IPS-15b (cell line): ENCODE measurements around the gene IGSF8.

ENCODE experiments used
- H3K27me3 ChIP-seq: one replicate; pipeline ENCODE4 v1.6.1; 2013; ENCODE audit warnings: low read length; ENCODE audit not compliant: control insufficient read depth, insufficient read depth
- H3K36me3 ChIP-seq: one replicate; pipeline ENCODE4 v1.6.1; 2013; ENCODE audit warnings: low read length; ENCODE audit not compliant: control insufficient read depth, insufficient read depth
- H3K4me1 ChIP-seq: one replicate; pipeline ENCODE4 v1.6.1; 2013; ENCODE audit warnings: mild to moderate bottlenecking, low read length; ENCODE audit not compliant: control insufficient read depth, insufficient read depth
- H3K4me3 ChIP-seq: one replicate; pipeline ENCODE4 v1.5.1; 2013; ENCODE audit warnings: low read depth, low read length
- H3K9ac ChIP-seq: one replicate; pipeline ENCODE4 v1.6.1; 2013; ENCODE audit warnings: low read depth, mild to moderate bottlenecking, low read length
- H3K9me3 ChIP-seq: one replicate; pipeline ENCODE4 v1.6.1; 2013; ENCODE audit warnings: mild to moderate bottlenecking, low read length; ENCODE audit not compliant: control insufficient read depth, insufficient read depth

IGSF8 gene

DNA sequence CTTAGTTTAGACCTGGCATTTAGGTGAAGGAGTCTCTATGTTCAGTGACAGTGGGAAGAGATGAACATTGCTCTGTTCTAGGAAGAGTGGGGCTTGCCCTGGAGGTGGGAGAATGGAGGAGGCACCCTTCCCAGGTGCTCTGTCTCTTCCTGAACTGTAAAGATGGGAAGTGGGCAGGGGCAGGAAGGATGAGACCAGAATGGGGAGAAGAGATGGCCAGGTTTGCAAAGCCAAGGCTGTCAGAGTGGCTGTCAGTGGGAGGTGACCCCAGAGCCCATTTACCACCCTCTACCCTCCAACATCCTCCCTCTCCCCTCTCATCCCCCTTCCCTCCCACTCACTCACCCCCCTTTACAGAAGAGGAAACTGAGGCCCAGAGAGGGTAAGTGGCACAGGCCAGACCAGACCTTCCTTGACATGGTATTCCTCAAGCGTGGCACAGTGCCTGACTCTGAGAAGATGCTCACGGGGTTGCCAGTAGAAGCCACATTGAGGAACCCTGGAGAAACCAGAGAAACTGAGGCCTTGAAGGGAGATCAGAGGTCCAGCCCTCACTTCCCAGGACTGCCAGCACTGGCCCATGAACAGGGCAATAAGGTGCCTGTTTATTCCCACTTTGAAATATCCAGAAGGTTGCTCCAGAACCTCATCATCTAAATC, 1.4 kb upstream of the IGSF8 start:
- H3K4me1 ChIP-seq = peaks cover 37% of the 10 kb centered on the region
- H3K9me3 ChIP-seq = no peaks in the 10 kb centered on the region
- H3K4me3 ChIP-seq = no peak overlapping the region
- H3K9ac ChIP-seq = no peak overlapping the region
- H3K27me3 ChIP-seq = peaks cover 9% of the 10 kb centered on the region
- peaks cover 6% of the 10 kb centered on the region for H3K36me3 ChIP-seq

DNA sequence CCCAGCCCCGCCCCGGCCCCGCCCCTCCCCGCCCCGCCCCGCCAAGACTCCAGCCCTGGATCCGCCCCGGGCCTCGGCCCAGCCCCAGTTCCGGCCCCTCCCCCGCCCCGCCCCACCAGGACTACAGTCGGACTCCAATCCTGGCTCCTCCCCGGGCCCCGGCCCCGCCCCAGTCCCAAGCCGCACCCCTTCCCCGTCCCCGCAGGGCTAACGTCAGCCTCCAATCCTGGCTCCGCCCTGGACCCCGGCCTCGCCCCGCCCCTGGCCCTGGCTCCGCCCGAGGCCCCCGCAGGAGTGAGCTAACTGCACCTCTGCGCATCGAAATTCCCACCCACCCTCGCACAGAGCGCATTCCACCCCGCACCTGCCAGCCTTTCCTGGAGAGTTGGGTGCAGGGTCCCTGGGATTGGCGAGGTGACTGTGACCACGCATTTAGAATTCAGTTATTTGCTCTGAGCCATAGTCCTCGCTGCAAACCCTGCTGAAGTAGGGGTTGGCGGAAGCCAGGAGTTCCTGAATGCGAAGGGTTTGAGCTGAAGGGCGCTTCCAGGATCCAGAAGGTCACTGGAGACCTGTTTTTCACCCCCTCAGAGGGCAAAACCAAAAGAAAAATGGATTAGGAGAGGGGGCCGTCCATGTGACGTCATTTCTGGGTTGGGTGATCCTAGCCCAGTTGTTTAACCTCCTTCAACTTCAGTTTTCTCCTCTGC, 588 bp upstream of the IGSF8 start:
- Histone ChIP-seq H3K4me3 (peak overlapping the region; percentile 52), H3K4me1 (peaks cover 39% of the 10 kb centered on the region), H3K36me3 (peaks cover 10% of the 10 kb centered on the region), H3K9me3 (no peaks in the 10 kb centered on the region), H3K9ac (peak overlapping the region; percentile 41), H3K27me3 (peaks cover 9% of the 10 kb centered on the region)

DNA sequence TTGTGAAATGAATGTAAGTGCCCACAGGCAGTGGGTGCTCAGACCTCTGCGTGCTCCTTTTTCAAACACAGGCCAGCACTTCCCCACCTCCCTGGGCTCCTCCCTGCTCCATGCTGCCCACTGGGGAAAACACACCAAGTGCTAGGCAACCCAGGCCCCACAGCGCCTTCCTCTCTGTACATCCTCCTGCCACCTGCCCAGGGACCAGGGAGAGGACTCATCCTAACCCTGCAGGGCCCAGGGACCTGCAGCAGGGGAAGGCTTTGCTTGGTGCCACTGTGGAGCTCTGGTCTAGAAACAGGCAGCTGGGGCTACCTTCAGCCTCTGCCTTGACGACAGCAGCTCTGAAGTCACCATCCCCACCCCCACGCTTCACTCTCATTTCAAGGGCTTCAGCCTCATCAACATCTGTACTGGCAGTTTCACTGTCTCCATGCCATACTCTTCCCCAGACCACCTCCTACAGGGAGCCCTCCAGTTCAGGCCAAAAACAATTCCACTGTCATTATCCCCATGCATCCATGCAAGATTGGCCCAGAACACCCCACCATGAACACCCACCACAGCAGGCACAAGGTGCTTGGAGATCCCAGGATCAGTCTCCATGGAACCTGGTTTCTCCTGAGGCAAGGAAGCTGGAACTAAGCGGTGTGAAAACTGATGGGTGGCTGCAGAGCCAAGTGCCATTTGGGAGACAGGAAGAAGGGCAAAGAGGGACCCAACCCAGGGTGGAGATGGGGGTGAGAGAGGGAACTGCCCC, 1.1 kb downstream of the IGSF8 start:
- H3K4me3 ChIP-seq = peak overlapping the region; percentile 87
- H3K4me1 ChIP-seq = peaks cover 39% of the 10 kb centered on the region
- peaks cover 26% of the 10 kb centered on the region for H3K36me3 ChIP-seq
- peaks cover 9% of the 10 kb centered on the region for H3K27me3 ChIP-seq
- H3K9ac ChIP-seq = peak overlapping the region; percentile 63
- no peaks in the 10 kb centered on the region for H3K9me3 ChIP-seq

DNA sequence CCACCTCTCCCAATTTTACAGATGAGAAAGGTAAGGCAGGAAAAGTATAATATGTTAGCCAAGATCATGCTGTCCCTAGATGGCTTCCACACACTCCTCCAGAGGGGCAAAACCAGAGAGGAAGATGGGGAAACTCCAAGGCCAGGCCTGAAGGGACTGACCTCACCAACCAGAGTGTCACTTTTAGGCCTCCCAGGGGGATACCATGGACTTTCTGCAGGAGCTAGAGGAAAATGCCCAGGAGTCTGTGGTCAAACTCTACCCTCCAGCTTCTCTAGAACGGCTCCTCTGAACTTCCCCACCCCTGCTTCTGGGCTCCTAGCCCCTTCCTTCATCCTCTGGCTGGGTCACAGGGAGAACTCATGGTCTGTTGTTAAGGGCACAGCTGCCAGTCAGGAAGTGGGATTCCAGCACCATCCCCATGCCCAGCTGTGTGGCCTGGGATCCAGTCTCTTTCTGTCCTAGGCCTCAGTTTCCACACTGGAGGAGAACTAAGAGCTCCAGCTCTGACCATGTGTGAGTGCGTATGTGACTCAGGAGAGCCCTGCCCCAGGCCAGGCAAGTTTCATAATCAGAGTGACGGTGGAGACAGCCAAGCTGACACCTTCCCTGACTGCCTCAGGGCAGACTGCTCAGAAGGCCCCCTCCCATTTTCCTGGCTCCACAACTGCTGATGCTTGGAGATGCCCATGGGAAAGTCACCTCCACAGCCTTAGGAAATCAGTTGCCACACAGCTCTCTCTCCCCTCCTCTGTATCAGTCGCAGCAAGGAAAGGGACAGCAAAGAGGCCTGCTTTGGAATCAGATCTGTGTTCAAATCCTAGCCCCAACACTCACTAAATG, 1.9 kb downstream of the IGSF8 start:
- peaks cover 32% of the 10 kb centered on the region for H3K36me3 ChIP-seq
- H3K9me3 ChIP-seq = no peaks in the 10 kb centered on the region
- peaks cover 9% of the 10 kb centered on the region for H3K27me3 ChIP-seq
- H3K9ac ChIP-seq = peak overlapping the region; percentile 13
- peak overlapping the region; percentile 87 for H3K4me3 ChIP-seq
- H3K4me1 ChIP-seq = peaks cover 39% of the 10 kb centered on the region

DNA sequence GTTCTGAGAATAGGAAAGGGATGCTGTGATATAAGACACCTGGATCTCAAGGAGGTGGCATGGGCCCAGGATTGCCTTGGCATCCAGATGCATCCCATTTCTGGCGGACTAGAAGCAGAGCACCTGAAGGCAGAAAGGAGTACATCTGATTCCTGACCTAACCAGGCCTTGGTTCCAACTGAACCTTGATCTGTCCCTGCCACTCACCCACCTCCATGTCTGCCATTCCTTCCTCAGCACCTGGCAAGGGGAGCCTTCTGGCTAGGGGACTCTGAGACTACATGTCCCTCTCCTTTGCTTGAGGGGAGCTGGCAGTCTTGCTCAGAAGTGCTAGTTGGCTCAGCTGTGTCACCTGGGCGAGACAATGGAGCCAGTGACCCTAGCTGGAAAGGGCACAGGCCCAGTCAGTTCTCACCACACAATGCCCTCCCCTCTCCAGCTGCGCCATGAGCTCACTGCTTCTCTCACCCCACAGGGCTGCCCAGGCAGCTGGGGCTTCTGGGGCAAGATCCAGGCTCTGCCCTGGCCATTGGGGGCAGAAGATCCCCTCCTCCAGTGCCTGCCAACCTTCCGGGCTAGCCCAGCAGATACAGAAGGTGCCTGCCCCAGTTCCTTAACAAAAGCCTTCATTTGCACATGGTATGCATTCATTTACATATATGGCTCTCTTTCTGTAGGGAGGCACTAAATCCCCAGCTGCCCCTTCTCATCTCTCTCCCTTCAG, 2.9 kb downstream of the IGSF8 start:
- Histone ChIP-seq H3K9ac (no peak overlapping the region), H3K27me3 (peaks cover 9% of the 10 kb centered on the region), H3K9me3 (no peaks in the 10 kb centered on the region), H3K4me3 (peak overlapping the region; percentile 20), H3K36me3 (peaks cover 36% of the 10 kb centered on the region), H3K4me1 (peaks cover 34% of the 10 kb centered on the region)

DNA sequence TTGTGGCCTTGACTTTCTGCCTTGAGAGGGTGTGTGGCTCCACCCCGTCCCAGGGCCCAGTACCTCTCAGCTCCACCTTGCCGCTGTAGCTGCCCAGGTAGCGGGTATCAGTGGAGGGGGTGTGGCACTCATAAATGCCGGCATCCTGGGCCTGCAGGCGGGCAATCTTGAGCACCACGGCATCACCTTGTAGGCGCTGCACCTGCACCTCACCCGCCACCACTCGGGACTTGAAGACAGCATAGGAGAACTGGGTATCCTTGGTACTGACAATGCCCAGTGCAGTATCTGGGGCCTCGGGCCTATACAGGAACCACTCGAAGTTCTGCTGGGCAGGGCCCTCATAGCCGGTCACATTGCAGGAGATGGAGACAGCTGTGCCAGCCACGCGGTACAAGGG, 3.6 kb downstream of the IGSF8 start:
- Histone ChIP-seq H3K36me3 (peaks cover 36% of the 10 kb centered on the region), H3K9me3 (no peaks in the 10 kb centered on the region), H3K9ac (no peak overlapping the region), H3K27me3 (peaks cover 5% of the 10 kb centered on the region), H3K4me1 (peaks cover 34% of the 10 kb centered on the region), H3K4me3 (no peak overlapping the region)

DNA sequence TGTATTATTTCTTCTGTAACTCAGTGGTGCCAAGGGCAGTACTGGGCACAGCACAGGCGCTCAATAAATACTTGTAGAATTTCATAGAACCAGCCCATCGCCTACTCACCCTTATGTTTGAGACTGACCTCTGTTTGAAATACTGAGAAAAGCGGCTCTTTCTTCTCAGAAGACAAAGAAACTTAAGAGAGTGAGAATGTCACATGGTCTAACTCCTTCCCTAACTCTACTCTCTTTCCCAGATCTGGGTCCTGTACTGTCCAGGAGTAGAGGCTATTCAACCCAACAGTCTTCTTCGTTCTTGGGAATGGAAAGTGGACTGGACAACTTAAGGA, 4.2 kb downstream of the IGSF8 start:
- Histone ChIP-seq H3K4me3 (no peak overlapping the region), H3K4me1 (peaks cover 32% of the 10 kb centered on the region), H3K27me3 (no peaks in the 10 kb centered on the region), H3K36me3 (peaks cover 36% of the 10 kb centered on the region), H3K9ac (no peak overlapping the region), H3K9me3 (no peaks in the 10 kb centered on the region)

DNA sequence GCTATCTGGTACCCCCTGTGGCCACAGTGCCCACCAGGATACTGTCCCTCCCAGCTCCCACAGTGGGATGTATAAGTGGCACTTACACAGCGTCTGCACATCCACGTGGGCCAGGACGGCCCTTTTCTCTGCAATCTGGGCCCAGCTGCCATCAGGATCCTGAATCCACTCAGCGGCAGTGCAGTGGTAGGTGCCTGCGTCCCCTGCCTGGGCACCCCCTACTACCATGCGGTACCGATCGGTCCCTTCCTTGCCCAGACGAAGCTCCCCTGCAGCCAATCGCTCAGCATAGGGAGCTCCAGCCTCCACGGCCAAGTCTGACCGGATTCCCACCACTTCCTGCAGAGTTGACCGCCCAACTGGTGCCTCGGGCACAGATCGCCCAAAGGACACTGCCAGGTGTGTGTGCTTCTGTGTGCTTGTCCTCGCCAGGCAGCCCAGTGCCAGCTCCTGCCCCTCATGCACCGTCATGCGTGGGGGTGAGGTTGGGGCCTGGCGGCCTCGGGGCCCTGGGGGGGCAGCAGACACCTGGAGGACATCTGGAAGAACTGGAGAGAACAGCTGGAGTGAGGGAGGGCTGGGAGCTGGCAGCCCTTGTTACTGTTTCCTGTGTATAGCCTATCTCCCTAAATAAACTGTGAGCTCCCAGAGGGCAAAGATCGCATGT, 4.7 kb downstream of the IGSF8 start:
- Histone ChIP-seq H3K4me1 (peaks cover 30% of the 10 kb centered on the region), H3K36me3 (peaks cover 36% of the 10 kb centered on the region), H3K9me3 (no peaks in the 10 kb centered on the region), H3K4me3 (no peak overlapping the region), H3K9ac (no peak overlapping the region), H3K27me3 (no peaks in the 10 kb centered on the region)

DNA sequence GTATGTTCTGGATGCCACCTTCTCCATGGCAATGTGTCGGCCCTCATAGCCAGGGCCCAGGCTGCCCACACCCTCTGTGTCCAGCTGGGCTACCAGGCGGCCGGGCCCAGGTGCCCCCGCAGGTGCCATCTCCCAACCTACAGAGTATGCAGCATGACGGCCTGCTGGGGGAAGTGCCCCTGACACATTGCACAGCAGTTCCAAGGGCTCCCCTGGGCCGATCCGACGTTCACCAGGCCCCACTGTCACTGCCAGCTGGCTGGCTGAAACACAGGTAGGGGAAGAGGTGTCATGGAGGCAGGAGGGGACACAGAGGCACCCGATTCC, 5.4 kb downstream of the IGSF8 start:
- Histone ChIP-seq H3K4me3 (no peak overlapping the region), H3K27me3 (no peaks in the 10 kb centered on the region), H3K9me3 (no peaks in the 10 kb centered on the region), H3K36me3 (peaks cover 36% of the 10 kb centered on the region), H3K9ac (no peak overlapping the region), H3K4me1 (peaks cover 30% of the 10 kb centered on the region)

DNA sequence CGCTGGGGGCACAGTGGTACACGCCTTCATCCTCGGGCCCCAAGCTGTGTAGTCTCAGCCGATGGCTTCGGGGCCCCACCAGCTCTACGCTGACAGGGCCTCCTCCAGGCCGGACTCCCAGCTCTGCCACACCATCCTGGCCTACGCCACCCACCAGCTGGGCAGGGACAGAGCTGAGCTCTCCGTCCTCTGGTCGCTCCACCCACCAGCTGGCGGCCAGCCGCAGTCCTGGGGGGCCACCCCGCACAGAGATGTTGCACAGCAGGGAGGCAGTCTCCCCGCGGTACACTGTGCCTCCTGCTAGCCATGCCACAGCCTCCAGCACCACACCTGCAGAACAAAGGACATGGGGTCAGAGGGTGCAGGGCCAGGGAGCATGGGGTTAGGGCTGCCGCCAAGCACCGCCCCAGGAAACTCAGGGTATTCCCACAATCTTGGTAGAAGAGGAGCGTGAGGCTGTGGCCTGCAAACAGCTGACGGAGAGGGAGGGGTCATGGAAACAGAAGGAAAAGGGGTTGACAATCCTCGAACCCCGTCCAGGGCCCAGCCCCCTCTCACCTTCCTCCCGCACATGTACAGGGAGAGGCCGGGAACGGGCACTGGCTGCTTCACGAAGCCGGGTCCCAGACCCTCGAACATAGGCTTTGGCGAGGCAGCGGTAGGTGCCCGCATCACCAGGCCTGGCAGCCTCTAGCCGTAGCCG, 5.9 kb downstream of the IGSF8 start:
- H3K4me1 ChIP-seq = peaks cover 28% of the 10 kb centered on the region
- no peak overlapping the region for H3K9ac ChIP-seq
- no peak overlapping the region for H3K4me3 ChIP-seq
- H3K27me3 ChIP-seq = no peaks in the 10 kb centered on the region
- peaks cover 36% of the 10 kb centered on the region for H3K36me3 ChIP-seq
- no peaks in the 10 kb centered on the region for H3K9me3 ChIP-seq
